Adrenal gland (tissue), 12 donors: Measurements from ENCODE around the gene CYB5D1. TPM values are rescaled to one million over a fixed set of nuclear protein-coding genes. Genes with fewer than 3 reads are reported as not detected.
A peak's percentile ranks its signal among the peaks of the same experiment; 100 is the strongest.

Experiments used
- DNase-seq, 7 donors: peaks; one replicate each; pipeline ENCODE4 v3.0.0-alpha.2; 2019 to 2020
- H3K27ac ChIP-seq, 5 donors: fragments of 200-600 bp; sonication (generic) in 4 of 5; 1 replicate in 3 of 5; 2 replicates in 2 of 5; pipeline versions ENCODE4 v1.5.1 to v1.8.0; 2016 to 2020; ENCODE audit warnings: mild to moderate bottlenecking in 1 of 5
- H3K27me3 ChIP-seq: fragments of 200-600 bp; 2 replicates; pipeline ENCODE4 v1.8.0; 2021
- H3K36me3 ChIP-seq, 2 donors: fragments of 200-600 bp; replicated peaks in 1 of 2; 1 replicate in 1 of 2; 2 replicates in 1 of 2; pipeline versions ENCODE4 v1.5.1 to v1.8.0; 2018 to 2022
- H3K4me1 ChIP-seq, 2 donors: fragments of 200-600 bp; replicated peaks in 1 of 2; 1 replicate in 1 of 2; 2 replicates in 1 of 2; pipeline versions ENCODE4 v1.5.1 to v1.8.0; 2018 to 2021
- H3K4me3 ChIP-seq, 4 donors: fragments of 200-600 bp; sonication (generic) in 3 of 4; one replicate each; pipeline ENCODE4 v1.5.1; 2016 to 2018
- H3K9me3 ChIP-seq, 3 donors: fragments of 200-600 bp; sonication (generic) in 1 of 3; replicated peaks in 1 of 3; 1 replicate in 2 of 3; 2 replicates in 1 of 3; pipeline versions ENCODE4 v1.5.1 to v1.8.0; 2016 to 2021
- POLR2A ChIP-seq, 2 donors: fragments of 450-650 bp; IDR thresholded peaks; one replicate each; pipeline ENCODE4 v1.6.1; 2017; ENCODE audit warnings: antibody characterized with exemption in 2 of 2, mild to moderate bottlenecking in 2 of 2, moderate library complexity in 1 of 2
- WGBS, 4 donors: extraction: QIAGEN DNeasy Blood & Tissue Kit in 2 of 4; methylation state at CpG; one replicate each; pipeline versions ENCODE4 v1.1.5 to v1.1.7; 2013 to 2017; 5-methylcytosine and 5-hydroxymethylcytosine counted together
- intact Hi-C, 2 donors: fragments of 100-400 bp; cut with DNase I; formaldehyde crosslinking; loops; one replicate each; pipeline versions ENCODE4 v1.14.1 to v1.15.0; 2022 to 2023
- polyA plus RNA-seq, 3 donors: library from polyadenylated mRNA; stranded (reverse); fragments of 200-250 nt in 2 of 3; fragments of 350-450 nt in 1 of 3; fragmentation: Illumina TruSeq in 1 of 3; extraction: RNeasy Lipid Tissue Mini Kit (QIAGEN cat#74804) in 1 of 3; gene quantifications; one replicate each; pipeline ENCODE4 v1.2.3, GENCODE V29; 2013 to 2014
- total RNA-seq, 9 donors: library from RNA; depleted of rRNA in 4 of 9; stranded (reverse); fragments of >200 nt in 4 of 9; fragments of 120-200 nt in 1 of 9; fragmentation: NEBNext Ultra II Directional in 1 of 9; extraction: Animal tissue kit (Norgen Biotek cat#: 25700) in 1 of 9; gene quantifications; one replicate each; pipeline versions ENCODE4 v1.1.0 to v1.2.4, GENCODE V29; 2013 to 2023
- TF ChIP-seq, protein P1 (sequence below), 6 experiments: fragments of 450-650 bp in 4 of 6; fragments of 200-600 bp in 2 of 6; sonication (generic) in 1 of 6; IDR thresholded peaks; 1 replicate in 5 of 6; 2 replicates in 1 of 6; pipeline versions ENCODE4 v1.5.1 to v1.8.0; 2016 to 2021; ENCODE audit warnings: antibody characterized with exemption in 6 of 6, mild to moderate bottlenecking in 2 of 6, moderate library complexity in 1 of 6
- donor health status: healthy with polysubstance abuse.
- donor health status: Bipolar disorder and iron deficiency.
- donor health status: DM: yes; HTN: yes; CAD: no.
- donor health status: DM: no; HTN: no; CAD: no.
- donor health status: DM: no; HTN: no; CAD: no.
- donor health status: DM: yes; HTN: yes; CAD: no.

CYB5D1 gene
- total and polyA plus RNA-seq, 12 donors: 6.5 to 36.8 (median 16.8) TPM

GRCh38 chr17:7903154-7904103 lies 45.6 kb downstream of the CYB5D1 start:
- H3K4me1 ChIP-seq: no peaks in the 10 kb centered on the region
- 63 to 65% (median 64%) methylated on average over 17 to 22 of the region's 22 CpGs for WGBS, 4 donors
- TF ChIP-seq, protein P1, sequence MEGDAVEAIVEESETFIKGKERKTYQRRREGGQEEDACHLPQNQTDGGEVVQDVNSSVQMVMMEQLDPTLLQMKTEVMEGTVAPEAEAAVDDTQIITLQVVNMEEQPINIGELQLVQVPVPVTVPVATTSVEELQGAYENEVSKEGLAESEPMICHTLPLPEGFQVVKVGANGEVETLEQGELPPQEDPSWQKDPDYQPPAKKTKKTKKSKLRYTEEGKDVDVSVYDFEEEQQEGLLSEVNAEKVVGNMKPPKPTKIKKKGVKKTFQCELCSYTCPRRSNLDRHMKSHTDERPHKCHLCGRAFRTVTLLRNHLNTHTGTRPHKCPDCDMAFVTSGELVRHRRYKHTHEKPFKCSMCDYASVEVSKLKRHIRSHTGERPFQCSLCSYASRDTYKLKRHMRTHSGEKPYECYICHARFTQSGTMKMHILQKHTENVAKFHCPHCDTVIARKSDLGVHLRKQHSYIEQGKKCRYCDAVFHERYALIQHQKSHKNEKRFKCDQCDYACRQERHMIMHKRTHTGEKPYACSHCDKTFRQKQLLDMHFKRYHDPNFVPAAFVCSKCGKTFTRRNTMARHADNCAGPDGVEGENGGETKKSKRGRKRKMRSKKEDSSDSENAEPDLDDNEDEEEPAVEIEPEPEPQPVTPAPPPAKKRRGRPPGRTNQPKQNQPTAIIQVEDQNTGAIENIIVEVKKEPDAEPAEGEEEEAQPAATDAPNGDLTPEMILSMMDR (IDR thresholded peaks at IDR 0.05): no peak
- no peak for TF ChIP-seq POLR2A (IDR thresholded peaks at IDR 0.05)
- H3K9me3 ChIP-seq: no peaks in the 10 kb centered on the region
- H3K4me3 ChIP-seq: no peak overlapping the region
- peak overlapping the region in 1 of 5 donors; percentile 38 for H3K27ac ChIP-seq
- intact Hi-C loops: no loop called here
- H3K36me3 ChIP-seq: peaks cover 0 to 100% of the 10 kb centered on the region in 2 donors
- H3K27me3 ChIP-seq: no peaks in the 10 kb centered on the region
- DNase-seq: peak in 5 of 7 donors; percentile 56 to 73 (median 72)

DNA sequence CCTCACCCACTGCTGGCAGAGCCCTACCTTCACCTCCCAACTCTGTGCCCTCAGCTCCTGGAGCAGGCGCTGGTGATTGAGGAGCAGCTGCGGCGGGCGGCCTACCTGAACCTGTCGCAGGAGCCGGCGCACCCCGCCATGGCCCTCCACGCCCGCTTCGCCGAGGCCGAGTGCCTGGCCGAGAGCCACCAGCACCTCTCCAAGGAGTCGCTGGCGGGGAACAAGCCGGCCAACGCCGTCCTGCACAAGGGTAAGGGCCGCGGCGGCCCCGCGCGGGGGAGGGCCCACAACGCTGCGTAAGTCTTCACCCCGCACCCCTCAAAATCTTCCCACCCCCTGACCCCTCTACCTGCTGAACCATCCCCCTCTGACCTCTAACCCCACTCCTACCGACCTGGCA lies 51.3 kb downstream of the CYB5D1 start:
- H3K4me1 ChIP-seq: peaks cover 0 to 1% of the 10 kb centered on the region in 2 donors
- no peak overlapping the region for H3K27ac ChIP-seq
- no peaks in the 10 kb centered on the region for H3K9me3 ChIP-seq
- H3K27me3 ChIP-seq: no peaks in the 10 kb centered on the region
- intact Hi-C loops: no loop called here
- no peak overlapping the region for H3K4me3 ChIP-seq
- no peak for DNase-seq
- H3K36me3 ChIP-seq: peaks cover 0 to 81% of the 10 kb centered on the region in 2 donors
- TF ChIP-seq, protein P1 (IDR thresholded peaks at IDR 0.05): no peak
- TF ChIP-seq POLR2A (IDR thresholded peaks at IDR 0.05): no peak
- WGBS, 4 donors: 90 to 92% (median 92%) methylated on average over 11 to 29 of the region's 29 CpGs

GRCh38 chr17:7910281-7910680 lies 52.5 kb downstream of the CYB5D1 start:
- H3K9me3 ChIP-seq: no peaks in the 10 kb centered on the region
- no peak overlapping the region for H3K27ac ChIP-seq
- TF ChIP-seq, protein P1 (IDR thresholded peaks at IDR 0.05): no peak
- no peak for TF ChIP-seq POLR2A (IDR thresholded peaks at IDR 0.05)
- H3K36me3 ChIP-seq: peaks cover 0 to 69% of the 10 kb centered on the region in 2 donors
- 92 to 95% (median 93%) methylated on average over 15 of the region's 15 CpGs for WGBS, 4 donors
- peaks cover under 1 to 13% of the 10 kb centered on the region in 2 donors for H3K4me1 ChIP-seq
- no peak overlapping the region for H3K4me3 ChIP-seq
- intact Hi-C loops: loop anchor here (5.0 to 10.0 kb wide), 3 partner anchors 45 to 147 kb away; no protein-coding TSS in a partner anchor
- DNase-seq: no peak
- no peaks in the 10 kb centered on the region for H3K27me3 ChIP-seq

DNA sequence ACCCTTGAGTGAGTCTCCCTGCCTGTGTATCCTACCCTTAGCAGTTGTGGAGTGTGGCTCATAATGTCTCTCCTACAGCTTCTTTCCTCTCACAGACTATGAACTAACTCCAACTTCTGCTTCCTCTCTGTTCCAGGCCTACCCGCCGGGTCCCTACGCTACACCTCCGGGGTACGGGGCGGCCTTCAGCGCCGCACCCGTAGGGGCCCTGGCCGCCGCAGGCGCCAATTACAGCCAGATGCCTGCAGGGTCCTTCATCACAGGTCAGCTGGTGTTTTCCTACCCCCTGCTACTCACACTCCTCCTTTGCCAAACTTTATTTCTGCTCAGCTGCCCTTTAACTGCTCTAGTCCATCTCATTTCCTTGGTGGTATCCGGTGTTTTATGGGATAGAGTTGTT lies 52.9 kb downstream of the CYB5D1 start:
- no peaks in the 10 kb centered on the region for H3K27me3 ChIP-seq
- H3K9me3 ChIP-seq: no peaks in the 10 kb centered on the region
- DNase-seq: no peak
- intact Hi-C loops: loop anchor here (5.0 to 10.0 kb wide), 3 partner anchors 46 to 147 kb away; no protein-coding TSS in a partner anchor
- no peak overlapping the region for H3K27ac ChIP-seq
- H3K4me1 ChIP-seq: peaks cover 4 to 14% of the 10 kb centered on the region in 2 donors
- 88 to 94% (median 92%) methylated on average over 13 of the region's 13 CpGs for WGBS, 4 donors
- no peak overlapping the region for H3K4me3 ChIP-seq
- peaks cover 0 to 65% of the 10 kb centered on the region in 2 donors for H3K36me3 ChIP-seq
- TF ChIP-seq, protein P1 (IDR thresholded peaks at IDR 0.05): no peak
- no peak for TF ChIP-seq POLR2A (IDR thresholded peaks at IDR 0.05)
